Dedifferentiated amniotic fluid mesenchymal stem cell (primary cell): ENCODE results near the gene CDH8.

ENCODE experiments used
- DNase-seq: peaks from one replicate; pipeline ENCODE4 v3.0.0-alpha.2; 2016; ENCODE audit errors: extremely low spot score

CDH8 gene

DNA sequence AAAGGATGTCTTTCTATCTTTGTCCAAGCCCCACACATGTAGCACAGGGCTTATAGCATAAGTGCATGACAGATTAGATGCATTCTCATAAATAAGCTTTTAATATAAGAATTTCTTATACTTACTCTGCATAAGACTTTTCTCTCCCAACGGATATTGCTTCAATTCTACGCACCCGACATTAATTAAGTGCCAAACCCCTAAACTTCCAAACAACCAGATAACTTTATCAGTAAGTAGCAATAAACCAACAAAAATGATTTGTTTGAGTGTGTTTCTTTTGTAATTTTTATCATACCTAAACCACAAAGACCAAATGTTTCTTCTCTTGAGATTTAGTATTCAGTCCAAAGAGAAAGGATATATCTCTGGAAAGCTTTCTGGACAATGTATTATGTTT lies 391.5 kb downstream of the CDH8 start:
- DNase-seq = no peak

DNA sequence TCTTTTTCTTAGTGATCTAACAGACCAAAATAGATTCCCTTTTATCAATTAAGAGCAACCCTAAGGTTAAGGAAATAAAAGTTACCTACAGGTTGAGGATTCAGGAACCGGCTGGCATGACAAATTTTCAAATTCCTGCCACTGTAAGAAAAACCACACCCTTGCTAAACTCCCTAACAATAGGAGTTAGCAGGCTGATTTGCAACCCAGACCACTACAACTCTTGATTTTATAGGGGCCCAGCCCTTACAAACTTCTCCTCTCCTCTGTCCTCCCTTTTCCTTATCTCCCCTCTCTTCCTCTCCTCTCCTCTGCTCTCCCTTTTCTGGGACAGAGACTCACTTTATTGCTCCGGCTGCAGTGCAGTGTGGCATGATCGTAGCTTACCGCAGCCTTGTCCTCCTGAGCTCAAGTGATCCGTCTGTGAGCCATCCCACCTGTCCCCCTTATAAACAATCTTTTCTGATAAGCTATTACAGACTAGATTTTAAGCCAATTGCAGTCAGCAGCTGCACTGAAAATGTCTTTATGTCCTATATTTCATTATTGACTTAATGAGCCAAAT lies 418.9 kb downstream of the CDH8 start:
- DNase-seq = no peak

- no peak for DNase-seq
Measured at GRCh38 chr16:61616088-61616487, 420.1 kb downstream of the CDH8 start.

DNA sequence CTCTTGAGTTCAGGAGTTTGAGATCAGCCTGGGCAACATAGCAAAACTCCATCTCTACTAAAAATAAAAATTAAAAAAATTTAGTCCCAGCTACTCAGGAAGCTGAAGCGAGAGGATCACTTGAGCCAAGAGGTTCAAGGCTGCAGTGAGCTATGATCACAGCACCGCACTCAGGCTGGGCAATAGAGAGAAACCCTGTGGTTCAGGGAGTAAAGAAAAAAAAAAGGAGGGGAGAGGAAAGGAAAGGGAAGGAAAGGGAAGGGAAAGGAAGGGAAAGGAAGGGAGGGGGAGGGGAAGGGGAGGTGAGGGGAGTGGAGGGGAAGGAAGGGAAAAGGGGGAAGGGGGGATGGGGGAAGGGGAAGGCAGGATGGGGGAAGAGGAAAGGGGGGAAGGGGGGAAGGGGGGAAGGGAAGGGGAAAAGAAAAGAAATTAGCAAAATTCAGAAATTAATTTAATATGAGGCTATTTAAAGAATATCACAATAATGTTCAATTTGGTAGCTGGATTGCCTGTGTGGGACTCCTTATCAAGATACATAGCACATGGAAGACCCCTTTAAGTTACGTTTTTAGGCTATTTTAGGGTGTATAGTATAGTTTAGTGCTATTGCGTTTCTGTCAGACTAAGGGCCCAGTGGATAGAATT lies 424.3 kb downstream of the CDH8 start:
- no peak for DNase-seq

DNA sequence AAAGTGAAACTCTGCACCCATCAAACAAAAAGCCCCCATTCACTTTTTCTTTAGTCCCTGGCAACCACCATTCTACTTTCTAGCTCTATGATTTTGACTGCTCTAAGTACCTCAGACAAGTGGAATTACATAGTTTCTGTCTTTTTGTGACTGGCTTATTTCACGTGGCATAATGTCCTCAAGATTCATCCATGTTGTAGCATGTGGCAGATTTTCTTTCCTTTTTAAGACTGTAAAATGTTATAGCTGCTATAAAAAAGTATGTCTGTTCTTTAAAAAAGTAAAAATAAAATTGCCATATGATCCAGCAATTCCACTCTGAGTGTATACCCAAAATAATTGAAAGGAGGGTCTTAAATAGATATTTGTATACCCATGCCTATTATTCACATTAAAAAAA lies 429.7 kb downstream of the CDH8 start:
- no peak for DNase-seq
